Right cardiac atrium (tissue), 5 donors: ENCODE data around the gene CECR2. TPM values are rescaled to one million over a fixed set of nuclear protein-coding genes. Genes with fewer than 3 reads are reported as not detected.

Experiments used
- ATAC-seq, 2 donors: fragments of 200-7000 bp; cut with Tn5 transposase; one replicate each; pipeline versions ENCODE4 v1.8.0 to v1.9.1; 2020; ENCODE audit warnings: moderate library complexity in 2 of 2, mild to moderate bottlenecking in 1 of 2
- DNase-seq, 3 donors: peaks; one replicate each; pipeline ENCODE4 v3.0.0-alpha.2; 2020
- H3K27ac ChIP-seq: one replicate; pipeline ENCODE4 v1.5.1; 2013; ENCODE audit warnings: mild to moderate bottlenecking, low read length, control low read depth, moderate library complexity
- H3K27me3 ChIP-seq: one replicate; pipeline ENCODE4 v1.6.1; 2013; ENCODE audit not compliant: control insufficient read depth, insufficient read depth
- H3K4me1 ChIP-seq: one replicate; pipeline ENCODE4 v1.6.1; 2013; ENCODE audit warnings: low read length; ENCODE audit not compliant: control insufficient read depth, insufficient read depth
- H3K4me3 ChIP-seq: one replicate; pipeline ENCODE4 v1.5.1; 2013; ENCODE audit warnings: low read length, control low read depth
- H3K9me3 ChIP-seq: one replicate; pipeline ENCODE4 v1.6.1; 2013; ENCODE audit warnings: low read length; ENCODE audit not compliant: control insufficient read depth
- WGBS: extraction: QIAGEN DNeasy Blood & Tissue Kit; methylation state at CpG from one replicate; pipeline ENCODE4 v1.1.7; 2013; 5-methylcytosine and 5-hydroxymethylcytosine counted together
- intact Hi-C, 4 donors: fragments of 100-400 bp; cut with DNase I; formaldehyde crosslinking; loops; one replicate each; pipeline versions ENCODE4 v1.11.0 to v1.14.0; 2022 to 2023
- polyA plus RNA-seq: library from polyadenylated mRNA; stranded (reverse); fragments of 200-250 nt; gene quantifications from one replicate; pipeline ENCODE4 v1.2.3, GENCODE V29; 2013
- total RNA-seq, 4 donors: library from RNA; stranded (reverse); fragmentation: NEBNext Ultra II Directional; extraction: Animal tissue kit (Norgen Biotek cat#: 25700); gene quantifications; one replicate each; pipeline ENCODE4 v1.2.1, GENCODE V29; 2021
- donor health status: healthy with polysubstance abuse.
- donor health status: DM: no; HTN: yes; CAD: no.
- donor health status: DM: no; HTN: no; CAD: no.
- donor health status: DM: no; HTN: yes; CAD: no; lungs with severe emphysema.
- donor health status: DM: yes; HTN: yes; CAD: no.

Gene CECR2
- total and polyA plus RNA-seq, 5 donors, result 3.4 to 8.3 (median 4.3) TPM

GRCh38 chr22:17588606-17589005 lies 219.3 kb downstream of the CECR2 start:
- Histone ChIP-seq H3K27me3 (no peaks in the 10 kb centered on the region), H3K4me3 (no peak overlapping the region), H3K4me1 (no peaks in the 10 kb centered on the region), H3K27ac (no peak overlapping the region), H3K9me3 (no peaks in the 10 kb centered on the region)
- intact Hi-C loops, result no loop called here
- WGBS, result 96% methylated on average over 11 of the region's 11 CpGs
- ATAC-seq (no peak), DNase-seq (no peak)

GRCh38 chr22:17589810-17590375 lies 220.6 kb downstream of the CECR2 start:
- DNase-seq, result no peak
- Histone ChIP-seq H3K27ac (no peak overlapping the region), H3K27me3 (no peaks in the 10 kb centered on the region), H3K4me1 (no peaks in the 10 kb centered on the region), H3K4me3 (no peak overlapping the region), H3K9me3 (no peaks in the 10 kb centered on the region)
- intact Hi-C loops, result no loop called here
- ATAC-seq, result no peak
- 94% methylated on average over 10 of the region's 10 CpGs for WGBS

GRCh38 chr22:17590586-17590985 lies 221.3 kb downstream of the CECR2 start:
- no peaks in the 10 kb centered on the region for H3K9me3 ChIP-seq
- intact Hi-C loops, result no loop called here
- H3K27ac ChIP-seq, result no peak overlapping the region
- ATAC-seq, result no peak
- no peak overlapping the region for H3K4me3 ChIP-seq
- WGBS, result 87% methylated on average over 5 of the region's 5 CpGs
- no peak for DNase-seq
- H3K4me1 ChIP-seq, result no peaks in the 10 kb centered on the region
- H3K27me3 ChIP-seq, result no peaks in the 10 kb centered on the region

- no peaks in the 10 kb centered on the region for H3K9me3 ChIP-seq
- no peak overlapping the region for H3K27ac ChIP-seq
- intact Hi-C loops, result no loop called here
- WGBS, result 80% methylated on average over 5 of the region's 5 CpGs
- H3K4me3 ChIP-seq, result no peak overlapping the region
- no peaks in the 10 kb centered on the region for H3K4me1 ChIP-seq
- no peak for ATAC-seq
- H3K27me3 ChIP-seq, result no peaks in the 10 kb centered on the region
- DNase-seq, result no peak
Measured at GRCh38 chr22:17592201-17592600, 222.9 kb downstream of the CECR2 start.

- Histone ChIP-seq H3K27ac (no peak overlapping the region), H3K4me1 (no peaks in the 10 kb centered on the region), H3K9me3 (no peaks in the 10 kb centered on the region), H3K27me3 (no peaks in the 10 kb centered on the region), H3K4me3 (no peak overlapping the region)
- over 99% methylated on average over 6 of the region's 6 CpGs for WGBS
- intact Hi-C loops, result no loop called here
- ATAC-seq (no peak), DNase-seq (no peak)
Measured at GRCh38 chr22:17596226-17596625, 227.0 kb downstream of the CECR2 start.

- Histone ChIP-seq H3K4me1 (no peaks in the 10 kb centered on the region), H3K9me3 (no peaks in the 10 kb centered on the region), H3K4me3 (no peak overlapping the region), H3K27ac (no peak overlapping the region), H3K27me3 (no peaks in the 10 kb centered on the region)
- DNase-seq (no peak), ATAC-seq (no peak)
- intact Hi-C loops, result no loop called here
- over 99% methylated on average over 2 of the region's 2 CpGs for WGBS
Measured at GRCh38 chr22:17597217-17597616, 228.0 kb downstream of the CECR2 start.

- WGBS, result 94% methylated on average over 4 of the region's 4 CpGs
- DNase-seq (no peak), ATAC-seq (no peak)
- intact Hi-C loops, result no loop called here
- no peaks in the 10 kb centered on the region for H3K4me1 ChIP-seq
- H3K4me3 ChIP-seq, result no peak overlapping the region
- no peaks in the 10 kb centered on the region for H3K9me3 ChIP-seq
- H3K27ac ChIP-seq, result no peak overlapping the region
- H3K27me3 ChIP-seq, result no peaks in the 10 kb centered on the region
Measured at GRCh38 chr22:17598318-17598717, 229.1 kb downstream of the CECR2 start.

GRCh38 chr22:17601031-17601430 lies 231.8 kb downstream of the CECR2 start:
- DNase-seq (no peak), ATAC-seq (no peak)
- whole genome bisulfite sequencing, result 57% methylated on average over 3 of the region's 3 CpGs
- H3K9me3 ChIP-seq, result no peaks in the 10 kb centered on the region
- no peak overlapping the region for H3K4me3 ChIP-seq
- H3K27me3 ChIP-seq, result no peaks in the 10 kb centered on the region
- H3K27ac ChIP-seq, result no peak overlapping the region
- no peaks in the 10 kb centered on the region for H3K4me1 ChIP-seq
- intact Hi-C loops, result no loop called here

- intact Hi-C loops, result no loop called here
- WGBS, result 81% methylated on average over 4 of the region's 4 CpGs
- Histone ChIP-seq H3K27me3 (no peaks in the 10 kb centered on the region), H3K4me1 (peaks cover 2% of the 10 kb centered on the region), H3K4me3 (no peak overlapping the region), H3K9me3 (no peaks in the 10 kb centered on the region), H3K27ac (no peak overlapping the region)
- ATAC-seq (no peak), DNase-seq (no peak)
Measured at GRCh38 chr22:17603668-17604067, 234.4 kb downstream of the CECR2 start.

- Histone ChIP-seq H3K9me3 (no peaks in the 10 kb centered on the region), H3K4me3 (no peak overlapping the region), H3K27ac (peak overlapping the region; percentile 30), H3K27me3 (no peaks in the 10 kb centered on the region), H3K4me1 (peaks cover 2% of the 10 kb centered on the region)
- intact Hi-C loops, result no loop called here
- 44% methylated on average over 5 of the region's 5 CpGs for WGBS
- DNase-seq (no peak), ATAC-seq (peak; percentile 63 to 72)
Measured at GRCh38 chr22:17606496-17606895, 237.2 kb downstream of the CECR2 start.
